Kidney capillary endothelial cell (primary cell): ENCODE results near the gene ELP4.

Experiments used
- DNase-seq: peaks from one replicate; pipeline ENCODE4 v3.0.0-alpha.2; 2018; ENCODE audit warnings: low spot score

The ELP4 gene

GRCh38 chr11:31780078-31780477 lies 270.5 kb downstream of the ELP4 start:
- DNase-seq, result no peak

- DNase-seq, result no peak
Observed at GRCh38 chr11:31780480-31780971, 271.0 kb downstream of the ELP4 start.

GRCh38 chr11:31782257-31782656 lies 272.7 kb downstream of the ELP4 start:
- DNase-seq, result no peak

GRCh38 chr11:31783252-31783651 lies 273.7 kb downstream of the ELP4 start:
- no peak for DNase-seq

GRCh38 chr11:31784611-31785010 lies 275.0 kb downstream of the ELP4 start:
- DNase-seq, result no peak

GRCh38 chr11:31786996-31787685 lies 277.6 kb downstream of the ELP4 start:
- no peak for DNase-seq

GRCh38 chr11:31788085-31788484 lies 278.5 kb downstream of the ELP4 start:
- no peak for DNase-seq

GRCh38 chr11:31790649-31791048 lies 281.1 kb downstream of the ELP4 start:
- DNase-seq, result no peak

GRCh38 chr11:31792036-31792435 lies 282.5 kb downstream of the ELP4 start:
- no peak for DNase-seq

- no peak for DNase-seq
Observed at GRCh38 chr11:31792456-31792855, 282.9 kb downstream of the ELP4 start.

- no peak for DNase-seq
Observed at GRCh38 chr11:31793264-31793663, 283.7 kb downstream of the ELP4 start.

GRCh38 chr11:31794548-31794947 lies 285.0 kb downstream of the ELP4 start:
- DNase-seq, result no peak

- DNase-seq, result no peak
Observed at GRCh38 chr11:31795706-31796498, 286.3 kb downstream of the ELP4 start.

GRCh38 chr11:31796499-31797189 lies 287.1 kb downstream of the ELP4 start:
- no peak for DNase-seq

- no peak for DNase-seq
Observed at GRCh38 chr11:31797190-31798056, 287.9 kb downstream of the ELP4 start.

- DNase-seq, result no peak
Observed at GRCh38 chr11:31798057-31798553, 288.5 kb downstream of the ELP4 start.

GRCh38 chr11:31798554-31799434 lies 289.2 kb downstream of the ELP4 start:
- no peak for DNase-seq

- DNase-seq, result no peak
Observed at GRCh38 chr11:31799435-31800397, 290.1 kb downstream of the ELP4 start.
